ENCODE measurements around the gene ADIPOR2.

- TF ChIP-seq EP300 (IDR thresholded peaks at IDR 0.05; ENCODE audit: borderline replicate concordance), result no peak
- no peak for TF ChIP-seq TAF1 (IDR thresholded peaks at IDR 0.05; ENCODE audit: low read depth)
Observed at GRCh38 chr12:1676043-1676442, 14.8 kb upstream of the ADIPOR2 start.
